HG03103 (cell line): ENCODE data around the gene TM4SF20.

ENCODE experiments used
- ATAC-seq: cut with Tn5 transposase; IDR thresholded peaks from one replicate; pipeline ENCODE4 v1.9.1; 2021; ENCODE audit warnings: low read depth; ENCODE audit not compliant: unreplicated experiment

TM4SF20 gene, protein sequence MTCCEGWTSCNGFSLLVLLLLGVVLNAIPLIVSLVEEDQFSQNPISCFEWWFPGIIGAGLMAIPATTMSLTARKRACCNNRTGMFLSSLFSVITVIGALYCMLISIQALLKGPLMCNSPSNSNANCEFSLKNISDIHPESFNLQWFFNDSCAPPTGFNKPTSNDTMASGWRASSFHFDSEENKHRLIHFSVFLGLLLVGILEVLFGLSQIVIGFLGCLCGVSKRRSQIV

GRCh38 chr2:227379095-227379494 is at the start of gene TM4SF20:
Gene TM4SF20, minus strand, starts transcription at chr2:227379306. Its CDS starts 38 bp downstream, at chr2:227379268.
- ATAC-seq = no peak

GRCh38 chr2:227428731-227429285 is 49.7 kb upstream of the TM4SF20 start:
- no peak for ATAC-seq

DNA sequence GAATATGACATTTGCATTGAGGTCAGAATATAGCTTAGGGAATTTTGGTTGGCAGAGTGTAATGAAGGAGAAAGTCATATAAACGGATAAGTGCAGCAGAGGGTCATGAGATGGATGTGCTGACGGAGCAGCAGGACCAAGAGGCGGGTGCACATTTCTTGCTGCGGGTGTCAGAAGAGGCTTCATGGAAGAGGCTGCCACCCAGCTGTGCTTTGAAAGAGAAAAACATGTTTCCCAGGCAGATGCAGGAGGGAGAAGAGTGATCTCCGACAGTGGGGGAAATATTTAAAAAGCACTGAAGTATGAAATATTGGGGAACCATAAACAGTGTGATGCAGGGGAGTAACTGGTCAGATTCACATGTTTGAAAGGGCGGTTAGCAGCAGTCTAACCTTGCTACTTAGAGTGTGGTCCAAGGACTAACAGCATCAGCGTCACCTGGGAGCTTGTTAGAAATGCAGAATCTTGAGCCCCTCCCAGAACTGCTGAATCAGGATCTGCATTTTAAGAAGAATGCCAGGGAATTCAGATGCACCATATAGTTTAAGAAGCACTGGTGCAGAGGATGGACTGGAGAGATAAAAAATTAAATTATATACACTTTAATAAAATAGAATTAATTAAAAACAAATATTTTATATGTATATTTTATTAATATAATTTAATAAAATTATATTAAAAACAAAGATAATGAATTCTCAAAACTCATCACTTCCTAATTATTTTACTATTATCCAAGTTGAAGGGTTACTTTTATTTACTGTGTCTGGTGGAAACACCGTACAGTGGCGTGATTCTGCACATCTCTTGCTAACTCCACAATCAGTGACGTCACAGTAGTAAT is 44.8 kb upstream of the TM4SF20 start:
- no peak for ATAC-seq

DNA sequence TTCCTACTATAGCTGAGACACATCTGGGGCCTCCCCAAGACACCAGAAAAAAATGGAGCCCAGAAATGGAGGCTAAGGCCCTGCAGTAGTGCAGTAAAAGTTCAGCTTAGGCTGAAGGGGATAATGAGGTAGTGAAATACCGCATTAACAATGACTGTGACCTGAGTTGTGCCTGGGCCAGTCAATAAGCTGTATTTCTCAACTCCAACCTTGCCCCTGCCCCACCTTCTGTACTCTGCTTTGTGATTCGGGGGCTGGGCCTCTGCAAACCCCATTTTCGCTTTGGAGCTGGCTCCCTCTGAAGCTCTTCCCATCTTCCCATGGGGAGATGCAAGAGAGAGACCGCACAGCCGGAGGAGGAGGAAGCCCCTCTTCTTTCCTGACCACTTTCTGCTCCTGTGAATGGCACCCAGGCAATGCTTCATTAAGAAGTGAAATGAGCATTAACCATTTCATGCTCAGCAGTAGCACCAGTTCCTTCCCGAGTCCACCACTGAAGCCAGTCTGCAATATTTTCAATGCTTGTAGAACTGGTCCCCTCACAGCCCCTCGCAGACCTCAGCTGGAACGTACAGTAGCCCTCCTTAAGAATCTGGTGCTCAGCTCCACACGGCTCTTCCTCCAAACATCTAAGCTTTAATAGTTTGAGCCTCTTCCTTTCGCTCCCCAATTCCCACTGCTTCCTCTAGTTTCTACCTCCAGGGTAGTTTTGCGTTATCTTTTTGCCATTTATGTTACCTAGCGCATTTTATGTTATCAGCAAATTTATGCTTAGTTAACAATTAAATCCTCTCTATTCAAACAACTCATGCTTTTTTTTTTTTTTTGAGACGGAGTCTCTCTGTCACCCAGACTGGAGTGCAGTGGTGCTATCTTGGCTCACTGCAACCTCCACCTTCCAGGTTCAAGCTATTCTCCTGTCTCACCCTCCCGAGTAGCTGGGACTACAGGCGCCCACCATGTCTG is 41.3 kb upstream of the TM4SF20 start:
- ATAC-seq = no peak

DNA sequence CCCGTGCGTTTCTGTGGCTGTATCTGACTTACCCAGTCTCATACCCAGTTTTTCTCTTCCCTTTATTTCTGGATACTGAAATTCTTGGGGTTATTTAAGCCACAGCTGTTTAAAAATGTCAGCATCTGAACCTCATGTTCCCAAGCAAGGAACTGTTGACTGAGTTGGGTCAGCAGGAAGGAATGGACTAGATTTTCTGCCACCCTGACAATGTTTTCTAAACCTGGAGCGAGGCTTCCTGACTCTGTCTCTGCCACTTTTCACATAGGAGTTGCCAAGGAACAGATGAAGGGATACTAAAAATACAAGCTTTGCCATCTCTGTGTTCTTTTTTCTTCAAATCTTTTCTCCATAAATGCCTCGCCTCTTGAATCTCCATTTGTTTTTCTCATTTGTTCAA is 37.6 kb upstream of the TM4SF20 start:
- no peak for ATAC-seq

GRCh38 chr2:227415538-227416424 is 36.7 kb upstream of the TM4SF20 start:
- ATAC-seq = peak; percentile 40

DNA sequence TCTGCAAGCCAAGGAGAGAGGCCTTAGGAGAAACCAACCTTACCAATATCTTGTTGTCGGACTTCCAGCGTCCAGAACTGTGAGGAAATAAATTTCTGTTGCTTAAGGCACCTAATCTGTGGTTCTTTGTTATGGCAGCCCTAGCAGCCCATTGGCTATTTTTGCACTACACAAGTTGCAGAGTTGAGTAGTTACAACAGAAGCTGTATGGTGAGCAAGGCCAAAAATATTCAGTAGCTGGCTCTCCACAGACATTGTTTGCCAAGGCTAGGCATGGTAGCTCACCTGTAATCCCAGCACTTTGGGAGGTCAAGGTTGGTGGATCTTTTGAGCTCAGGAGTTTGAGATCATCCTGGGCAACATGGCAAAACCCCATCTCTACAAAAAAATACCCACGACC is 35.7 kb upstream of the TM4SF20 start:
- ATAC-seq = no peak

DNA sequence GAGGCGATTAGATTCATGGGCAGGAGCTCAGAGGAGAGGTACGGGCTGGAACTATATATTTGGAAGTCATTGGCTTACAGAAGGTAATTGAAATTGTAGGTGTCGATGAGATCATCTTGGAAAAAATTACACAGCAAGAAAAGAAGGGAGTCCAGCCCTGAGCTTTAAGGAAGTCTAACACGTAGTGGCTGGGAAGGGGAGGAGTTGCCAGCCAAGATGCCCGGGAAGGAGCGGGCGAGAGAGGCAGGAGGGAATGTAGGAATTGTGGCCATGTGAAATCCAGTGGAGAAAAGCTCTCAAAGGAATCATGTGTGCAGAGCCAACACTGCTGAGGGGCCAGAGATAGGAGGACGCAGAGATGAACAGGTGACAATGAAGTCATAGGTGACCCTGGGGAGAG is 34.3 kb upstream of the TM4SF20 start:
- ATAC-seq = no peak

GRCh38 chr2:227412877-227413276 is 33.8 kb upstream of the TM4SF20 start:
- ATAC-seq = no peak

- no peak for ATAC-seq
These were observed 32.9 kb upstream of the TM4SF20 start for GRCh38 chr2:227411990-227412350.

DNA sequence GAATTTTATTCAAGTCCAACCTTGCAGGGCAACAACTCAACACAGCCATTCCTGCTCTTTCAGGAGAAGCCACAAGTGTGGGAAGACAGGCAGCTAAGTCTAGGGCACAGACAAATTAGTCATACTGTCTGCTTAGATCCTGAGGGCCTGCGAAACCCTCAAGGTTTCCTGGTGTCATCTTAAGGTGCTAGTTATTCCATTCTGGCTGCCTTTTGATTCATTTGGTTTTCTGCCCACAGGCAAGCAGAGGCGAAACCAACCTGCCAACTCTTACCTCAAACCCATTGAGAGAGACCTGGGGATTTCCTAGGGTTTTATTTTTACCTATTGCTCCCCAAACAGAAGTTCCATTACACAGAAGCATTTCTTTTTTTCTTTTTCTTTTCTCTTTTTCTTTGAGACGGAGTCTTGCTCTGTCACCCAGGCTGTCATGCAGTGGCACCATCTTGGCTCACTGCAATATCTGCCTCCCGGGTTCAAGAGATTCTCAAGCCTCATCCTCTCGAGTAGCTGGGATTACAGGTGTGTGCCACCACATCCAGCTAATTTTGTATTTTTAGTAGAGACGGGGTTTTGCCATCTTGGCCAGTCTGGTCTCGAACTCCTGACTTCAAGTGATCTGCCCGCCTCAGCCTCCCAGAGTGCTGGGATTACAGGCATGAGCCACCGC is 32.3 kb upstream of the TM4SF20 start:
- peak; percentile 60 for ATAC-seq

GRCh38 chr2:227410191-227410590 is 31.1 kb upstream of the TM4SF20 start:
- no peak for ATAC-seq

DNA sequence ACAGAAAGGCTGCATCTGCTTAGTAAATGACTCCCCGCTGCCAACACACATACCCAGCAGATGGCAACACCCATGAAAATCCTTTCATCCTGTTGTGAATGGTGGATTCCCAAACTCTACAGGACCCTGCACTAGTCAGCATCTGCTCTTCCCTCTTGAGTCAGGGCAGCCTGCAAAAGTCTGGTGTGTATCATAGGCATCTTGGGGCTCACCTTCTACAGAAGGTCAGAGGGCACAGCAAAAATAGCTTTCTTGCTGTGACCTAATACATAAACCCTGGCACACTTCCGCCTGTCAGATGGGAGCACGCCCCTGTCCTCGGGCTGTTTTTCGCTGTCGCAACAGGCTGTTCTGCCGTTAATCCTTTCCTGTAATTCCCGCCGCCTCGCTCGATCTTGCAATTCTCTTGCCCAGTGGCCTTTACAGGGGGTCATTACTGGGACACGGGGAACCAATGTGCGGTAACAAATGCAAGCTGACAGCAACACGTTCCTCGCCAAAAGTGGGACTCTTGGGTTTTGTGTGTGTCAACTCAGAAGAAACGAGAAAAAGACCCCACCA is 28.6 kb upstream of the TM4SF20 start:
- no peak for ATAC-seq

DNA sequence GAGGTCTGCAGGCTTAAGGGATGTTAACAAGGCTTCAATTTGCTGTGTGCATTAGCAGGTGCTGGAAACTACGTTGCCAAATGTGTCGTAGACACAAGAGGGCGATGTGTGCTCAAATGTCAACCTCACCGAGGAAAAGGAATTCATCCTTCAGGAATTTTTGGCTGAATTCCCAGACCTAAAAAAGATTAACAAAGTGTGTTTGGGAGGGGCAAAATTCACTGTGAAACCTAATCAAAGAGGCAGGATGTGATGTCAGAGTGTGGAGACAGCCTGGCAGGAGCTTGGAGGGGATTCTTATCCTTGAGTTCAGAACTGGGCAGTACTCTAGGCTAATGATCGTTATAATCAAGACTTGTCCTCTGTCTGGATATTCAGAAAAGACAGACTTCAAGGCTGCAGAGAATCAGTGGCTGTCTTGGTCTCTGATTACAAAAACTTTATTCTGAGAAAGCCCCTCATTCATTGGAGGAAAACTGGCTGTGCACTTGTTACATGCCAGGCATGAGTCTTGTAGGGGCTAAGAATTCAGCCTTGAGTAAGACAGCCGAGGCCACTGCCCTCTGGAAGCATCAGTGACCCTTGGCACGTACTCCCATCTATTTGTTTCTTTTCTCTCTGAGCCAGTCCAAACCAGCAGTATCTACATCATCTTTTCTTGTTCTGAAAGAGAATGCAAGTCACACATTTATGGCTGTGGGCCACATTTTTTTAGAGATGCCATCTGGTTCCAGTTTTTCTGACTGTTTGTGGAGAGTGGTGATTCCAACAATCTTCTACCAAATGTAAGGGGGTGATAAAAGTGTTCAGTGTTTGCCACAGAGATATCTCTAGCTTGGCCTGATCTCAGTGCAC is 27.3 kb upstream of the TM4SF20 start:
- peak; percentile 45 for ATAC-seq

DNA sequence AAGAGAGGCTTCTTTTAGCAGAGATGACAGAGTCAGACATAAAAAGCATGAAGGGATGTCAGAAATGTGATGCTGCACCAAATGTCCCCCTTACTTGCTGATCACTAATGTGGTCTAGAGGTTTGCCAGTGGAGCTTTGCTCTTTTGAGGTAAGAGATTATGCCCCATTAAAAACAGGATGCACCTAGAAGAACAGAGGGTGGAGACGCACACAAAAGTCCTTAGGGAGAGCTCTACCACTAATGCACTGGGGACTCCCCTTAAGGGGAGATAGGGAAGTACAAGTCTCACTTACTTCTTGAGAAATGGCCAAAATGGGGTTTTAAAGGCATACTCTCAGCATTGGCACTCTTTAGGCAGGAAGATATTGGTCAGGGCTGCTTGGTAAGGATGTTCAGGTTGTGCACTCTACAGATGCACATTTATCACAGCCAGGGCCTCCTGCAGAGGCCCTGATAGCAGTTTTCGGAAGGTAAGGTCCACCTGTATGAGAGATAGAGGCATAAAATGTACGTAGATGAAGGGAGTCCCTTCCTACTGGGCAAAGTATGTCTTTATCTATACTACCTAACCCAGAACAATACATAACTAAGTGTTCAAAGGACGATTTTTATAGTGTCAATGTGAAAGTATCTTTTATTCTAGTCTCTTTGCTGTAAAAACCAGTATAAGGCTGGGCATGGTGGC is 25.6 kb upstream of the TM4SF20 start:
- no peak for ATAC-seq

DNA sequence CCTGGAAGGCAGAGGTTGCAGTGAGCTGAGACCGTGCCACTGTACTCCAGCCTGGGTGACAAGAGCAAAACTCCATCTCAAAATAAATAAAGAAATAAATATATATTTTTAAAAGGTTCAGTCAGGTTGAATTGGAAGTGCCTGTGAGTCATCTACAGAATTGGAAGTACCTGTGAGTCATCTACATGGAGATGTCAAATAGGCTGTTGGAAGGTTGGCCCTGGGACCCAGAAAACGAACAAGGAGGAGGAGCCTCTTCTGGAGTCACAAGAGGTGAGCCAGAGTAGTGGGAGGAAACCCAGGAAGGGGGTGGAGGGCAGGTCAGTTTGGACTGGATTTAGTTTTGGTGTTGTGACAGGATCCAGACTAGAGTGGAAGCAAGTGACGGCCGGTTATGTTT is 23.9 kb upstream of the TM4SF20 start:
- no peak for ATAC-seq

DNA sequence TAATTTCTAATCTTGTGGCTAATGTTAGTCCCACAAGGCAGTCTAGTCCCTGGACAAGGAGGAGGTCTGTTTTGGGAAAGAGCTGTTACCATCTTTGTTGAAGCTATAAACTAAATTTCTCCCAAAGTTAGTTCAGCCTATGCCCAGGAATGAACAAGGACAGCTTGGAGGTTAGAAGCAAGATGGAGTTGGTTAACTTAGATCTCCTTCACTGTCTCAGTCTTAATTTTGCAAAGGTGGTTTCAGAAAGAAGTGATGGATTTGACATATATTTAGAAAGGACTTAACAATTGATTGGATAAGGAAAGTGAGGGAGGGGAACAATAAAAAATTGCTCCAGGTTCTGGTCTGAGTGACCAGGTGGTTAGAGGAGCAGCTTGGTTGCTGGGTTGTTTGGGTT is 23.2 kb upstream of the TM4SF20 start:
- ATAC-seq = no peak
